ENCODE measurements around the gene HAPSTR1.

DNA sequence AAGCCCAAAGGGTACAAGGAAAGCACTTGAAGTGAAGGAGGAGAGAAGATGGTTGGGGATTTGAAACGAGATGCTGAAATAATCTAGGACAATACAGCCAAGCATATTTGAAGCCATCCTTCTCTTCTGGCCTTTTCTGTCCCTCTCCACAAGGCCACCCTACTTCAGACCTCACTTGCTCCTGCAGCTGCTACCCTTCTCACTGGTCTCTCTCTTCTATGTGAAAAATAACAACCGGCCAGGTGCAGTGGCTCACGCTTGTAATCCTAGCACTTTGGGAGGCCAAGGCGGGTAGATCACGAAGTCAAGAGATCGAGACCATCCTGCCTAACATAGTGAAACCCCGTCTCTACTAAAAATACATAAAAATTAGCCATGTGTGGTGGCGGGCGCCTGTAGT lies 33.2 kb upstream of the HAPSTR1 start:
- TF ChIP-seq, protein P1, sequence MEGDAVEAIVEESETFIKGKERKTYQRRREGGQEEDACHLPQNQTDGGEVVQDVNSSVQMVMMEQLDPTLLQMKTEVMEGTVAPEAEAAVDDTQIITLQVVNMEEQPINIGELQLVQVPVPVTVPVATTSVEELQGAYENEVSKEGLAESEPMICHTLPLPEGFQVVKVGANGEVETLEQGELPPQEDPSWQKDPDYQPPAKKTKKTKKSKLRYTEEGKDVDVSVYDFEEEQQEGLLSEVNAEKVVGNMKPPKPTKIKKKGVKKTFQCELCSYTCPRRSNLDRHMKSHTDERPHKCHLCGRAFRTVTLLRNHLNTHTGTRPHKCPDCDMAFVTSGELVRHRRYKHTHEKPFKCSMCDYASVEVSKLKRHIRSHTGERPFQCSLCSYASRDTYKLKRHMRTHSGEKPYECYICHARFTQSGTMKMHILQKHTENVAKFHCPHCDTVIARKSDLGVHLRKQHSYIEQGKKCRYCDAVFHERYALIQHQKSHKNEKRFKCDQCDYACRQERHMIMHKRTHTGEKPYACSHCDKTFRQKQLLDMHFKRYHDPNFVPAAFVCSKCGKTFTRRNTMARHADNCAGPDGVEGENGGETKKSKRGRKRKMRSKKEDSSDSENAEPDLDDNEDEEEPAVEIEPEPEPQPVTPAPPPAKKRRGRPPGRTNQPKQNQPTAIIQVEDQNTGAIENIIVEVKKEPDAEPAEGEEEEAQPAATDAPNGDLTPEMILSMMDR (IDR thresholded peaks at IDR 0.05) = no peak
- TF ChIP-seq POLR2A (IDR thresholded peaks at IDR 0.05) = no peak

Measured in right lobe of liver (tissue), 4 donors.